SKM-1 treated with dmso at 0.1 percent for 144 hours (cell line): Measurements from ENCODE around the gene GABARAP.

Experiments used
- DNase-seq: peaks from one replicate; lab custom pipeline; 2025; ENCODE audit not compliant: unreplicated experiment; lab: John Stamatoyannopoulos, UW

Gene GABARAP

GRCh38 chr17:7223375-7223774 lies 18.9 kb downstream of the GABARAP start:
- DNase-seq: no peak

DNA sequence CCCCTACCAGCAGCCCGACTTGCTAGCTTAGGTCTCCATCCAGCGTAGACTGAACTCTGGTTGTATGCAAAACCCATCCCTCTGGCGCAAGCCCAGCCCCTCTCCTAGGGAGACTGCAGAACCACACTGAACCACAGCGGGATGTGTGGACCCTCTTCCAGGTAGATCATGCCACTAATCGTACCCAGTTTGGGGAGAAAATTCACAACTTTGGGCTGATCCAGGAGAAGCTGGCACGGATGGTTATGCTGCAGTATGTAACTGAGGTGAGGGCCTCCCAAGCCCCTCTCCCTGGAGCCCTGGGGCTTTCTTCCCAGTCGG lies 19.3 kb downstream of the GABARAP start:
- DNase-seq: no peak

DNA sequence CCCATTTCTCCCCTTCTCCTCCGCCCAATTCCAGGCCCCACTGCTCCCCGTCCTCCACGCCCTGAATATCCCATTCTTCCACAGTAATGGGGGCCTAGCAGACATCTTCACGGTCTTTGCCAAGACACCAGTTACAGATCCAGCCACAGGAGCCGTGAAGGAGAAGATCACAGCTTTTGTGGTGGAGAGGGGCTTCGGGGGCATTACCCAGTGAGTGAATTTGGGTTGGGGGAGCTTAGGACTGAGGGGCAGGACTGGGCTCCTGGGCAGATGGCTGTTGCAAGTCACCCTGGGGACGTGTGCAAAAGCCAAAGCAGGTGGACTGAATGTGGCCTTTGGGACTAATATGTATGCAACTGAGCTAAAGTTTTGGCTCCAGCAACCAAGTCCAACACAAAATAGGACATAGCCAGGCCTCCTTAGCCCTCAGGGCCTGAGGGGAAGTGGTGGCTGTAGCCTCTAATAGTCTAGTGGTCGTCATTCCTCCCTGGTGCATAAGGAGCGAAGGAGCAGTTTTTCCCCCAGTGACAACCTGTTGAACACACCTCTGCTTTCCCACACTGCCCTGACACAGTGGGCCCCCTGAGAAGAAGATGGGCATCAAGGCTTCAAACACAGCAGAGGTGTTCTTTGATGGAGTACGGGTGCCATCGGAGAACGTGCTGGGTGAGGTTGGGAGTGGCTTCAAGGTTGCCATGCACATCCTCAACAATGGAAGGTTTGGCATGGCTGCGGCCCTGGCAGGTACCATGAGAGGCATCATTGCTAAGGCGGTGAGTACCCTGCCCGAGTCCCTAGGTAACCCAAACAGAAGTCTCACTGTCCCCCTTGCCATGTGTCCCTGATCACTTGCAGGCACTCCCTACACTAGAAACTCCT lies 19.9 kb downstream of the GABARAP start:
- no peak for DNase-seq

- no peak for DNase-seq
These were observed 20.8 kb downstream of the GABARAP start for GRCh38 chr17:7221278-7222092.

DNA sequence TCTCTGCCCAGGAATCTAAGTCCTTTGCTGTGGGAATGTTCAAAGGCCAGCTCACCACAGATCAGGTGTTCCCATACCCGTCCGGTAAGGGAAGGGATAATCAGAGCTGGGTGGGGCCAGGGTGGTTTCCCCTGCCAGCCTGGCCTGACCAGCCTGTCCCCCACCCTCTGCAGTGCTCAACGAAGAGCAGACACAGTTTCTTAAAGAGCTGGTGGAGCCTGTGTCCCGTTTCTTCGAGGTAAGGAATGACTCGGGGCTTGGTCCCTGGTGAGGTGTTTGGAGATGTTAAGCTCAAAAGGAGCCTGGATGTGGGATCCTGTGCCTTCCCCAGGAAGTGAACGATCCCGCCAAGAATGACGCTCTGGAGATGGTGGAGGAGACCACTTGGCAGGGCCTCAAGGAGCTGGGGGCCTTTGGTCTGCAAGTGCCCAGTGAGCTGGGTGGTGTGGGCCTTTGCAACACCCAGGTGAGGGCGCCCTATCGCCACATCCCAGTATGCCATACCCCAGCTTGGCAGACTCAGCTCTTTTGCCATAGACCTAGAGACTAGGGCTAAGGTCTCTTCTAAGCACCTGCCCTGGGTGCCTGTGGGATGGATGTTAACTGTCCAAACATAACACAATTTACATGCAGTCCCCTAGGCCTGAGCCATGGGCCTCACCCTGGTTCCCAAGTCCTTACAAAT lies 21.5 kb downstream of the GABARAP start:
- DNase-seq: no peak

DNA sequence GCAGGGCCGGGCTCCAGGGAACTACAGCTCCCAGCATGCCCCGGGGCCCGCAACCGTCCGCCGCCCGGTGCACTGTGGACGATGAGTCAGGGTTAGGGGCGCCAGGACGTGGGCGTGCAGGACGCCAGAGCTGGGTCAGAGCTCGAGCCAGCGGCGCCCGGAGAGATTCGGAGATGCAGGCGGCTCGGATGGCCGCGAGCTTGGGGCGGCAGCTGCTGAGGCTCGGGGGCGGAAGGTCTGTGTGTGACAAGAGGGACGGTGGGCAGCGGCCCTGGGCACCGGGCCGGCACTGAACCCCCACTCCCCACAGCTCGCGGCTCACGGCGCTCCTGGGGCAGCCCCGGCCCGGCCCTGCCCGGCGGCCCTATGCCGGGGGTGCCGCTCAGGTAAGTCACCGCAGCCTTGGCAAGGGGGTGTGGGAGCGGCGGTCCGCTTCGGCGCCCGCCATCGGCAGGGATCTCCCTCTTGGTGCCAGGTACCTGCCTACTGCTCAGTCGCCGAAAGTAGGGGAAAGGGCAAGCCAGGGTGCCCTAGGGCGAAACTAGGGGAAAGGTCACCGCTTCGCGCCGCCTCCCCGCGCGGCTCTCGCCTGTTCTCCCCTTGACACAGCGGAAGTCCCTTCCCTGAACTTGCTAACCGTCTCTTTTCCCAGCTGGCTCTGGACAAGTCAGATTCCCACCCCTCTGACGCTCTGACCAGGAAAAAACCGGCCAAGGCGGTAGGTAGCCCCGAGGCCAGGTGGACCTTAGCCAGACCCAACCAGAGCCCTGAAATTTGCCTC lies 22.2 kb downstream of the GABARAP start, which contains the start of the genes ACADVL and DLG4:
Gene ACADVL (plus strand): TSS at position 127 of the 781 bp plus-strand sequence. CDS start 47 bp downstream, at position 174.
Gene DLG4 (minus strand): TSS at position 25 of the 781 bp plus-strand sequence.
- peak; percentile 48 for DNase-seq

DNA sequence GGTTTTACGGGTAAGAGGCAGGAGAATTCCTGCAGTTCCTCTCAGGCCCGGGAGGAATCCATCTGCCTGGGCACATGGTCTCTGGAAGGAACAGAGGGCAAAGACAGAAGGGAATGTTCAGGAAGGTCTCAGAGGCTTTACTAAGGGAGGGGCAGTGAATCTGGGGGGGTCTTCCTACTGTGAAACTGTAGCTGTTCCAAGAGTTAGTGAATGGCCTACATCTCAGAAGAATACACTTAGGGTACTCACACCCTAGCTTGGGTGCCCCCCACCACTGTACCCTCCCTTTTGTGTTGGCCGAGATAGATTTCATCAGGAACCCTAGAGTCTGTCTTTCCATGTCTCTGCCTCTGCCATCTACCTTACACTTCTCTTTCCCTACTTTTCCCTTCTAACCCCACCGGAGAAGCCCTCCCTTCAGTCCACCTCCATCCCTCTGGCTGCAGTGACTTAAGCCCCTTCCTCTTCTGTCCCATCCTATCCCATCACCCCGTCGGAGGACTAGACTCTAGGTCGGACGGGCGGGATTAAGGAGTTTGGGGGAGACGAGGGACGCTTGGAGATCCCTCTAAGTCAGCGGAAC lies 22.9 kb downstream of the GABARAP start:
- no peak for DNase-seq

- no peak for DNase-seq
These were observed 23.5 kb downstream of the GABARAP start for GRCh38 chr17:7218758-7219157.

GRCh38 chr17:7218166-7218565 lies 24.1 kb downstream of the GABARAP start:
- no peak for DNase-seq

GRCh38 chr17:7217113-7217987 lies 24.9 kb downstream of the GABARAP start:
- DNase-seq: peak; percentile 29

DNA sequence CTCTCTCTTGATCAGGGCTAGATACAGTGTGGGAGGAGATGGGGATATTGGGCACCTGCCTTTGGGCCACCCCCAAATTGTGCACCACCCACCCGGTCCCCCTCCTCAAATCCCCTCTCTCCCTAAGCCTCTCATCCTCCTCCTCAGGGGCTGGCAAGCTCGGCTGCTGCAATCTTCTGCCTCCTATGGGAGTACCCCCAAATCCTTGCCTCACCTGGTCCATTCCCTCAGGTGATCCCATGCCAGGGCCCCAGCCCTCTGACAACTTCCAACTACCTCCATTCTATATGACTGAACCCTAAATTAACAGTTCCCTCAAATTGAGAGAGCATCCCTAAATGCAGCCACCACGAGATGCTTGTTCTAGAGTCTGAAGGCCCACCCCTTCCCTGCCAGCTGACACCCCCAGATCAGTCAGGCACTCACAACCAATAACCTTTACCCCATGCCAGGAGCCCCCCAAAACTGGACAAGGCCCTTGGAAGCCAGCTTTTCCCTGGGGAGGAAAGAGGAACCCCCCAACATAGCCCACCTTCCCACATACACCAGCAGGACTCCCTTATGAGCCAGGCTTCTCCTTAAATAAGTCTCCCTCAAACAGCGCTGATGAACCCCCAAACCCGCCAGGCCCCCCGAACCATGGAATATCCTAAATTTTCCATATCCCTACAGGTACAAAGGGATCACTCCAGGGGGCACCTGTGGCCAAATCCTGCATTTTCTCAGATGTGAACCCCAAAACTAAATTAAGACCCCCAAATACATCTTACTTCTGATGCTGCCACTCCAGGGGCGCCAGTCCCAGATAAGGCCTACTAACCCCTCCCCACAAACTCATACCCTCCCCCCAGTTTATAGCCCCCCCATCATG lies 25.8 kb downstream of the GABARAP start:
- DNase-seq: no peak

- DNase-seq: no peak
These were observed 26.5 kb downstream of the GABARAP start for GRCh38 chr17:7215652-7216180.

- DNase-seq: no peak
These were observed 27.1 kb downstream of the GABARAP start for GRCh38 chr17:7215136-7215638.

GRCh38 chr17:7214300-7215135 lies 27.7 kb downstream of the GABARAP start:
- peak; percentile 77 for DNase-seq

- DNase-seq: peak; percentile 71
These were observed 28.4 kb downstream of the GABARAP start for GRCh38 chr17:7213895-7214299.

DNA sequence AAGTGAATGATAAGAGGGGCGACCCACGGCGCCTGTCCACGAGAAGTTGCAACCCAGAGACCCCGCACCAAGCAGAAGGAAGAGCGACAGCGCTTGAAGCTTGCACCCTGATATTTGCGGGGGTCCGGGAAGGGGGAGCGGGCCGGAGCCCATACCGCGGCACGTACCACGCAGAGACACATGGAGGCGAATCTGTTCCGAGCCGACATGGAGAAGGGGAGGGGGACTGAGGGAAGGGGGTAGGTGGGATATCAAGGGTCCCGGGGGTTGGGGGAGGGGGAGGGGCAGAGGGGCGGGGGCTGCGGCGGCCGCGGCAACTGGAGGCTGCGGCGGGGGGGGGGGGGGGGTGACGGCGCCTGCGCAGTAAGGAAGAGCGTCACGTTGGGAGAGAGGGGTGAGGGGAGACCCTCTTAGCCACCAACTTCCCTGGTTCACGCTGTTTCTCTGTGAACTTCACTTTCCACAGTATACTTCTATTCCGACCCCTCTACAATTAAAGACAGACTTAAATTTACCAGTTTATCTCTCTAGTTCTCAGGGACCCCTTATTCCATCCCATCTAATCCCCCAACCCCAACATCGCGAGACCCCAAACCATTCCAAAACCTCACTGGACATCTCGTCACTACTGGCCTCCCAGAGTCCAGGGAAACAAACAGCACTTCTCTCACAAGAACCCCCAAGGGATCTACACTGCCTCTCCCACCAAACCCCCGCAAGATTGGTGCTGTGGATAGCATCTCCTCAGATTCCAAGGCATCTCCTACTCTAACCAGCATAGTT lies 30.6 kb downstream of the GABARAP start:
- no peak for DNase-seq
